Stimulated activated CD4-positive, alpha-beta T cell treated with anti-CD3 and anti-CD28 coated beads, Interleukin-12 subunit alpha, Interleukin-12 subunit beta, amount 100 ng/mL, for 4 hours (primary cell): ENCODE data around the gene BIRC2.
"Not testable (repeated sequence)": the region's sequence is repeated elsewhere in the genome, so short reads cannot be mapped to it uniquely, and the experiment has no call there.

ENCODE experiments used
- DNase-seq: peaks from one replicate; pipeline ENCODE4 v3.0.0-alpha.2; 2020

BIRC2 gene

DNA sequence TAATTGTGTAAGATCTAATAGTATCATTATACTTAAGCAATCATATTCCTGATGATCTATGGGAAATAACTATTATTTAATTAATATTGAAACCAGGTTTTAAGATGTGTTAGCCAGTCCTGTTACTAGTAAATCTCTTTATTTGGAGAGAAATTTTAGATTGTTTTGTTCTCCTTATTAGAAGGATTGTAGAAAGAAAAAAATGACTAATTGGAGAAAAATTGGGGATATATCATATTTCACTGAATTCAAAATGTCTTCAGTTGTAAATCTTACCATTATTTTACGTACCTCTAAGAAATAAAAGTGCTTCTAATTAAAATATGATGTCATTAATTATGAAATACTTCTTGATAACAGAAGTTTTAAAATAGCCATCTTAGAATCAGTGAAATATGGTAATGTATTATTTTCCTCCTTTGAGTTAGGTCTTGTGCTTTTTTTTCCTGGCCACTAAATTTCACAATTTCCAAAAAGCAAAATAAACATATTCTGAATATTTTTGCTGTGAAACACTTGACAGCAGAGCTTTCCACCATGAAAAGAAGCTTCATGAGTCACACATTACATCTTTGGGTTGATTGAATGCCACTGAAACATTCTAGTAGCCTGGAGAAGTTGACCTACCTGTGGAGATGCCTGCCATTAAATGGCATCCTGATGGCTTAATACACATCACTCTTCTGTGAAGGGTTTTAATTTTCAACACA is 23.3 kb upstream of the BIRC2 start:
- no peak for DNase-seq

DNA sequence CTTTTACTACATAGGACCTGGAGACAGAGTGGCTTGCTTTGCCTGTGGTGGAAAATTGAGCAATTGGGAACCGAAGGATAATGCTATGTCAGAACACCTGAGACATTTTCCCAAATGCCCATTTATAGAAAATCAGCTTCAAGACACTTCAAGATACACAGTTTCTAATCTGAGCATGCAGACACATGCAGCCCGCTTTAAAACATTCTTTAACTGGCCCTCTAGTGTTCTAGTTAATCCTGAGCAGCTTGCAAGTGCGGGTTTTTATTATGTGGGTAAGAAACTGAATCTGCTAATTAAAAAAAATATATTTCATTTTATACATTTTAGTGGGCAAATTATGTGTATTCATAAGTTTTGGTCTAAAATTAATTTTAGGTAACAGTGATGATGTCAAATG is 21.9 kb upstream of the BIRC2 start:
- no peak for DNase-seq

DNA sequence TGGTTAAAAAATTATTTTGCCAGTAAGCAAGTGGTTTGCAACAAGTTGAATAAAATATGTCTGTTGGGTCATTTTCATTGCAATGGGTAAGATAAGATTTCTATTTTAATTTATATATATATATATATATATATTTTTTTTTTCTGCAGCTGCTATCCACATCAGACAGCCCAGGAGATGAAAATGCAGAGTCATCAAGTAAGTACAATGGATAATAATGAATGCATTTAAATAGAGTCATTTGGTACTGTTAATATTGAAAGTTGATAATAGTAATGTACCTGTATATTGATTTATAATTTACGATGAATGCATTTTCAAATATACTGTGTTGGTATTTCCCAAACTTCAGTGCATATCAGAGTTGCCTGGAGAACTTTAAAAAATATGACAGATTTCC is 18.3 kb upstream of the BIRC2 start:
- DNase-seq, result no peak

DNA sequence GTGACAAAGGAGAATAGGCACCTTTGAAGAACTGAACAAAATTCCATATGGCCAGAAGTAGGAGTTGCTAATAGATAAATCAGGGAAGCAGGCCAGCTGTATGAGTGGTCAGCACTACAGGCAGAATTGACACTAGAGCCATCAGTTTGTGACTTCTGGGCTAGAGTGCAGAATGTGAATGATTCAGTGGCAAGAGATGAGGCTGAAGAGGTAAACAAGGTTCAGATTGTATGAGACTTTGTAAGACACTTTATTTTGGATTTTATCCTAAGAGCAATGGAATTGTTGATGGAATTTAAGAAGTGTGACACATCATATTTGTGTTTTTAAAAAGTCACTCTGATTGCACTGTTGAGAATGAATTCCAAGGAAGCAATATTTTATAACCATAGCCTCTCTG is 16.8 kb upstream of the BIRC2 start:
- no peak for DNase-seq

DNA sequence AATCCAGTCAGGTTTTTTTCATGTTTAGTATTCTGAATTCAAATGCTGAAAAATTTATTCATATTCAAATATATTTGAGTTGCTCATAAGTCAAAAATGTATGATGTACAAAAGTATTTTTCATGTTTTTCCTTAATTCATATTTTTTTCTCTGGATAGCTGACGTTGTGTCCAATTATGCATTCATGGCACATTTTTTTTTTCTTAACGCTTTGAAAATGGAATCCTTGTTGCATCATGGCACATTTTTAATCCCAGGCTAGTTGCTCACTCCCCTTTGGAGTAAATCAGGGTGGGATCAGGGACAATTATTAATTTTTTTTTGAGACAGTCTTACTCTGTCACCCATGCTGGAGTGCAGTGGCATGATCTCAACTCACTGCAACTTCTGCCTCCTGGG is 15.7 kb upstream of the BIRC2 start:
- no peak for DNase-seq

DNA sequence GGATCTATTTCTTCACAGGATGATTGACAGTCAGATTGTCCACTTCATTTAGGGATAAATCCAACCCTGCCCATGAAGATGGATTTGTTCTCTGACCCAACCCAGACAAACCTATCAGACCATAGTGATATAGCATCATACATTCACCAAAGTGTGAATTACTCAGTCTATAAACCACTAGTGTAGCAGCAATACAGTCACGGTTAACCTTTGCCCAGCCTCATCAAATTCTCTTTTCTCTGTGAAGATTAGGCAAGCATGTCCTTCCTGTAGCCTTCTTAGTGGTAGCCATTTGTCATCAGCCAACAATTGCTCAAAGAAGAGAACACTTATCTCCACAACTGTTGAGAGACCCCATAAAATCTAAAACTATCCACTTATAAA is 14.4 kb upstream of the BIRC2 start:
- no peak for DNase-seq

DNA sequence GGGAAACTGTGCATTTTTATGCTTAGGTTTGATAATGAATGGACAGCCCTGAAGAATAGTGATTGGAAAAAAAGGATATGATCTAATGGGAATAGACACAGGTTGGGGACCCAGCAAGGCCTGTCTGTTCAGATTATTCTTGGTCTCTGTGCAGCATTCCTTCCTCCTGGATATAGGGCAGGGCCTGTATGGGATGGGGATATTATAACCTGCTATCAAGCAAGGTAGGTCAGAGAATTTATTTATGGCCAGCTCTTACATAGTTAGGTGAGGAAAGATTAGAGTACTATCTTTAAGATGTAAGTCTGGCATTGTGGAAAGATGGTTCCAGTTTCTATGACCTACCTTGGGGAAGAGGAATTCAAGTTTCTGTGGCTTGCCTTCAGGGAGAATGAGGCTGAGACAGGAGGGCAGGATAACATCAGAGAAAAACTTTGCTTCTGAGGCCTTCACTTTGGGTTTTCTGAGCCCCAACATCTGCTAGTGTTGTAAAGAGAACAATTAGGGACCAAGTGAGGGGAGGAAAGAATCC is 8.5 kb upstream of the BIRC2 start:
- DNase-seq, result no peak

DNA sequence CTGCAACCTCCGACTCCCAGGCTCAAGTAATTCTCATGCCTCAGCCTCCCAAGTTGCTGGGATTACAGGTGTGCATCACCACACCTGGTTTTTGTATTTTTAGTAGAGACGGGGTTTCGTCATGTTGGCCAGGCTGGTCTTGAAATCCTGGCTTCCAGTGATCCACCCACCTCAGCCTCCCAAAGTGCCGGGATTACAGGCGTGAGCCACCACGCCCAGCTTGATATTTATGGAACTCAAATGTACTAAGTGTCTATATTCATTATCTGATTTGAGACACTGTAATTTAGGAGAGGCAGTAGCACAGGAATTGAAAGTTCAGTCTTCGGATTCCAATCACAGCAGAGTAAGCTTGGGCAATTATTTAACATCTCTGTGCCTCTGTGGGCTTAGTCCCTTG is 5.7 kb upstream of the BIRC2 start:
- DNase-seq, result not testable (repeated sequence)

DNA sequence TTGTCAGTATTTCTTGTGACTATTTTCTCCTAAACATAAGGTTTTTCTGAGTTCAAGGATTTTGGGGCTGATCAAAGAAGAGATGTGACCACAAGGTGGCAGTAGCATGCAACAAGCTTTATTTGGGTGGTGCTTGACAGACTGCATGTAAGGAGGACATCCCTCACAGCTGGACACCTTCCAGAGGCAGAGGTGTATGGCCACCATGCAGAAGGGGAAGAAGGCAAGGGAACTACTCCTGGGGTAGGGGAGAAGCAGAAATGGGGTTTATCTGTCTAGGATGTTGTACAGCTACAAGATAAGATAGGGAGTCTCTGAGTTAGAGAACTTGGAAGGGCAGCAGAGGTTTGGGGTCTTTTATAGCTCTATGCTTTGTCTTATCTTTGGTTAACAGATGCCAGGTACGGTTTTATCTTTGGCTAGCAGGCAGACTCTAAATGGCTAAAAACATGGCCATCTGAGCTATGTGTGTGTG is 5.1 kb upstream of the BIRC2 start:
- peak; percentile 51 for DNase-seq

DNA sequence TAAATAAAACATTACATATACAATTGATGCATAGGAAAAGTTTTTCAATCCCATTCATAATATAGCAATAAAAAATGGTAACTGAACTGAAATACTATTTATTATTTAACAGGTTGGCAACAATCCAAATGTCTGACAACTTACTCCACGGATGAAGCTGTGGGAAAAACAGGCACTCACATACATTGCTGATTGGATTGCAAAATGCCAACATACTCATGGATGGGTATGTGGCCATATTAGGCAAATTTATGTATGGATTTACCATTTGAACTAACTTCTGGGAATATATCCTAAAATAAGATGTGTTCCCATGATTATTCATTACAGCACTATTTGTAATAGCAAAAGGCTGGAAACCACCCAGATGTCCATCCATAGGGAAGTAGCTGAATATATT is 3.2 kb upstream of the BIRC2 start:
- DNase-seq, result no peak

DNA sequence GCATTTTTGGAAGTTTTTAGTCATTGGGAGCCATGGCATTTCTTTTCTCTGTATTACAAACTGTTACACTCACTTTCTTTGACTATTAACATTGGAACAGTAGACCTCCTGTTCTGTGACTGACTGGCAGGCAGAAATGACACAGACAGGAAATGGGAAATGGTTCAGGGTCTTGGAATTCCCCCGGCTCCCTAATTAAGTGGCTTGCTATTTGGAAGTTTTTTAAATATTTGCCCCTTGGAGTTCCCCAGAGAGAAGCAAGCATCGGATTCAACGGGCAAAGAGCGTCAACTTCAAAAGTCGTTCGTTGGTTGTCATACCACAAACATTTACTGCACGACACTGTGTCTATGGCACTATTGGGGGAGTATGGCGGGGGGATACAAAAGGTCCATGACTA is 1.1 kb upstream of the BIRC2 start:
- no peak for DNase-seq

DNA sequence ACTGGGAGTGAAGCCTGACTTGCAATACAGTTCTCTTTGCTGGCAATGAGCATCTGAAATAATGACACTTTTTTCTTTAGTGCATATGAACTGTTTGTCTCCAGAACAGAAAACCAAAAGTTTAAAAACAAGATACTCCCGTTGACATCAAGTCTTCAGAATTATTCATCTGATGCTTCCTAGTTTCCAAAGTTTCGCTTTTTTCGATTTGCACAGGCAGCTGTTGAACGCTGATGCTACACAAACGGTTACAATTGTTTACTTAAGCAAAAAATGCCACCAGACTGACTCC is 612 bp upstream of the BIRC2 start:
- no peak for DNase-seq

DNA sequence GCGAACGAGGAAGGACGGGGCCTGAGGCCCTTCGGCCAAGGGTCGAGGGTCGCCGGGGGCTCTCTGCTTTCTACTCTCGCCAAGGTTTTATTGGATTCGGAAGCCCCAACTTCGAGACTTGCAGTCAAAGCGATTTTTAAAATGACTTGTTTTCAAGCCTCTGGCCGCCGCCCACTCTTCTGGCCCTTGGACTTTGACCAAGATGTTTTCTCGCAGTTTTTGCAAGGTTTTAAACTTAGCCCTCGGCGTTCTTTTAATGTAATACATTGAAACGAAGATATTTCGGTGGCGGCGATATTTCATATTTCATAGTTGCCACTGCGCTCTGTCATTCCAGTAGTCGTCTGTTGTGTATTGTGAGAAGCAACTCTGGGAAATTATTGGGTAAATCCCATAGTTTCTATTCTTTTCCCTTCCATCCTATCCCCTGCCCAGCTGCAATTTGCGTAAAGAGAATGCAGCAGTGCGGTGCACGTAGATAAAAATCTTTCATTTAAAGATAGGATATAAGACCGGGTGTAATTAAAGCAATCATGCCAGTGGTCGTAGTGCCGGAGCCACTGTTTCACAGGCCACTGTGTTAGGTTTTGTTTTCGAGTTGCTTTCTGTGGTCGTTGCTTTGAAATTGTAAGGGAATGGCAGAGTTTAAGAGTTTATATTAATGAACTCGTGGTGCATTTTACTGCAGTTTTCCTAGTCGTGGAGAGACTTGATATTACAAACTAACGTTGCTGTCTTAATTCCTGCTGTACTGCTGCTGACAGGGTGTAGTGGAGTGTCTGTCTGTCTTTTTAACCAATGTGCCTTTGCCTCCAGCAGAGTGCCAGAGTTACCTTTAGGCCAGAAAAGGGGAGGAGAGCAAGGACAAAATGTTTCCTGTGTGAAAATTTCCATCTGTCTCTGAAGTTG is 702 bp downstream of the BIRC2 start:
- no peak for DNase-seq

DNA sequence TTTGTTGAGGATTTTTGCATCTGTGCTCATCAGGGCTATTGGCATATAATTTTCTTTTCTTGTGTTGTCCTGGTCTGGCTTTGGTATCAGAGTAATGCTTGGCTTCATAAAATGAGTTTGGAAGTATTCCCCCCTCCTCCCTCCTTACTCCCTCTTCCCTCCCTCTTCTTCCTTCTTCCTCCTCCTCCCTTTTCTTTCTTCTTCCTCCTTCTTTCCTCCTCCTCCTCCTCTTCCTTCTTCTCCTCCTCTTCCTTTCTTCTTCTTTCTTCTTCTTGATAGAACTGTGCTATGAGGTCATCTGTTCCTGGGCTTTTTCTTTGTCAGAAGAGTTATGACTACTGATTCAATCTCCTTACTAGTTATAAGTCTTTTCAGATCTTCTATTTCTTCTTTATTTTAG is 10.1 kb downstream of the BIRC2 start:
- DNase-seq, result no peak

DNA sequence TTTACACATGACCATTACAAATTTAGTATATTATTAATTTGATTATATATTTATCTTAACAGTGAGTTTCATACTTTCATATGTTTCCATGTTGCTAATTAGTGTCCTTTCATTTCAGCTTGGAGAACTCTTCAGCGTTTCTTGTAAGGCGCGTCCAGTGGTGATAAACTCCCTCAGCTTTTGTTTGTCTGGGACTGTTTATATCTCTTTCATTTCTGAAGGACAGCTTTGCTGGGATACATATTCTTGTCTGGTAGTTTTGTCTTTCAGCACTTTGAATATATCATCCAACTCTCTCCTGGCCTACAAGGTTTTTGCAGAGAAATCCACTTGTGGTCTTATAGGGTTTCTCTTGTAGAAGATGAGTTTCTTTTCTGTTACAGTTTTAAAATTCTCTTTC is 12.4 kb downstream of the BIRC2 start:
- DNase-seq, result no peak

DNA sequence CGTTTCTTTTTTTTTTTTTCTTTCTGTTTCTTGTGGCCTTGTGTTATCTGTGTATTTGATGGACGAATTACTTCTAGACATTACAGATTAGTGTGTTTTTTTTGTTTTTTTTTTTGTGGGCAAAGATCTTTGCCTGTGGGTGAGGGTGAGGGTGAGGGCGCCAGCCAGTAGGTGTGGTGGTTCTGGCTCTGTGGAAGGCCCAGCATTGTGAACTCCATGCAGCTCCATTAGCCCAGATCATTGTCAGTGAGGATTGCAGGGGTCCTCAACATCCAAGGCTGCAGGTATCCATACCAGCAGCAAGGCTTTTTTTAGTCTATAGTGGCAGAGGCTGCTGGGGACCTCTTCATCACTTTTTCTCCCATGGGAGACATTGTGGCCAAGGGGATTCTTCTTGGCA is 13.7 kb downstream of the BIRC2 start:
- DNase-seq, result no peak

DNA sequence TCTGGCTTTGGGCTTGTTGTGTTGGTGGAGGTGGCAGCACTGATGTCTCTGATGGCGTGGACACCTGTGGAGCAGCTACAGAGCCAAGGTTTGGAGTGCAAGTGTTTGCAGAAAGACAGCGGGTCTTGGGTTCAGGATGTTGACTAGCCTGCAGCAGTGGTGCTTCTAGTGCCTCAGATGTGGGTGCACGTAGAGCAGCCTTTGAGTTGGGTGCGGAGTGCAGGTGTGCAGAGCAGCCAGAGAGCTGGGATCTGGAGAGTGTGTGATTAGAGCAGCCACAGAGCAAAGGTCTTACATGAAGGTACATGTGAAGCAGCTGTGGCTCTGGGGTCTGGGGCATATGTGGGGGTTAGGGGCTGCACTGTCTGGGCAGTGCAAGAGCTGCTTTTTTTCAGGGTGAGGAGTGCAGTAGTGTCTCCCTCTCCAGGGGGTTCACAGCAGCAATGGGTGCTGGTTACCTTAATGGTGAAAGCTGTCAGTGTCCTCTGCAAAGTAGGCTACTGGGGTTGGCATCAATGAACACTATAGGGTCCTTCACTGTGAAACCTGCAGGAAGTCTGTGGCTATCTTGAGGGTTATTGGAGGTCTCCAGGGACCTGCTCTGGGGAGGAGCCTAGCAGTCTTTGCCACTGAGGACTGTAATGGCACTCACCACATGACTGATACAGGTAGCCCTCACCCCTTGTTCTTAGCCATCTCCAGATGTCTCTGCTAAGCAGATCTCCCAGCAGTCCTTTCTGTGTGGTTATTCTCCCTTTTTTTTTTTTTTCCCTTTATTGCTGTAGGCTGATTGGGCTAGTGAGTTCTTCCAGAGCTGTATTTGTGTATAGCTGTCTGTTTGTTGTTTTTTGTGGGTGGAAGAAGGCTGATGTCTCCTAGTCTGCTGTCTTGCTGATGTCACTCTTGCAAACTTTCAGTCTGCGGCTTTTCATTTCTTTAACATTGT is 14.3 kb downstream of the BIRC2 start:
- no peak for DNase-seq

DNA sequence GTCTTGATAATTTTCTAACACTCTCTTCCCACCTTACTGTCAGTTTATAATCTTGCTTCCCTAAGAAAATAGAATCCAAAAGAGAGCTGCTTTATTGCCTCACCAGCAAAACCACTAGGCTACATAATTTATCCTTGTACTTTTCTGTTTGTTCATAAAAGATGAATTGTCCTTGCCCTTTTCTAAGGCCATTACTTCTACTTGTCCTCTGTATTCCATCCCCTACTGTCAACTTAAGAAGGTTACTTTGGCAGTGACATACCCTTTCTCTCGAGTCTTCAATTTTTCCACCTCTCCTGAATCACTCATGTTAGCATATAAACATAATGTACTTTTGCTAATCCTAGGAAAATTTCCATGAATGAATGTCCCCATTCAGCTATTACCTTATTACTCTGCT is 18.0 kb downstream of the BIRC2 start:
- DNase-seq, result no peak

DNA sequence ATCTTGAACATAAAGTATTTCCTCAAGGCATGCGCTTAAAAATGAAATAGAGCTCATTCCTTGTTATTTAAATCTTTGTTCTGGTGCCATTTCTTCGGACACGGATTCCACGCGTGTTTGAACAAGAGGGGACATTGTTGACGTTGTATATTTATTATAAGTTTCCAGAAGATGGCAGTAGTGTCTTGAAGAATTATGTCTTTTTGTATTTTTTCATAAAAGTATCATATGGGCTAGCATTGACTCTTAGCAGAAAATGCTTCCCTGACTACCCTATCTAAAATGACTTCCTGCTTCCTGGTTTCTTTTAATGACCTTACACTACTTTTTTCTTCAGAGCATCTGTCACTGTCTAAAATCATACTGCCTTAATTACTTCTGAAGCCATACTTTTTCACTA is 20.4 kb downstream of the BIRC2 start:
- DNase-seq, result no peak

DNA sequence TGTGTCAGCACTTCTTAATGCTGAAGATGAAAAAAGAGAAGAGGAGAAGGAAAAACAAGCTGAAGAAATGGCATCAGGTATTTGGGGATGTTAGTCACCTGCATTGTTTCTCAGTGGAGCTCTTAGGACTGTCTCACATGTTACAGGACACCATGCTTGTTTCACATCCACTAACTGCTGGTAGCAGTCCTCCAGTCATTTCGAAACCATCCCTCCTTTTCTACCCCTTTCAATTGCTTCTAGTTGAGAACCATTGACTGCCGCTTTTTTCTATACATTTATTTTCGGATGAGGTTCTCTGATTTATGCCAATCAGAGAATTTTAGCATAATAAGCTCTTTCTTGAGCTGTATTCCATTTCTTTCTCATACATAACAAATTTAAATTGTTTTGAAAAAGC is 21.5 kb downstream of the BIRC2 start:
- no peak for DNase-seq

DNA sequence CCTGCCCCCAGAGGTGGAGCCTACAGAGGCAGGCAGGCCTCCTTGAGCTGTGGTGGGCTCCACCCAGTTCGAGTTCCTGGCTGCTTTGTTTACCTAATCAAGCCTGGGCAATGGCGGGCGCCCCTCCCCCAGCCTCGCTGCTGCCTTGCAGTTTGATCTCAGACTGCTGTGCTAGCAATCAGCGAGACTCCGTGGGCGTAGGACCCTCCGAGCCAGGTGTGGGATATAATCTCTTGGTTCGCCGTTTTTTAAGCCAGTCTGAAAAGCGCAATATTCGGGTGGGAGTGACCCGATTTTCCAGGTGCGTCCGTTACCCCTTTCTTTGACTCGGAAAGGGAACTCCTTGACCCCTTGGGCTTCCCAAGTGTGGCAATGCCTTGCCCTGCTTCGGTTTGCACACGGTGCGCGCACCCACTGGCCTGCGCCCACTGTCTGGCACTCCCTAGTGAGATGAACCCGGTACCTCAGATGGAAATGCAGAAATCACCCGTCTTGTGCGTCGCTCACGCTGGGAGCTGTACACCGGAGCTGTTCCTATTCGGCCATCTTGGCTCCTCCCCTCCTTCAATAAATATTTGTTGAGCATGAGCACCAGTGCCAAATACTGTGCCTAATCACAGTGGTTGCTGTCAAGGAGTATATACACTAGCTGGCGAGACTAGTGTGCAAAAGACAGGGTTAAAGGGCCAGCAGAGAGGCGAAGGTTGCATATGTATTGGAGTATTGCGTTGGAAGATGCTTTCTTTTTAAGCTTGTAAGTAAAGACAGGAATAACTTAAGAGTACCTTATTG is 27.8 kb downstream of the BIRC2 start:
- not testable (repeated sequence) for DNase-seq

DNA sequence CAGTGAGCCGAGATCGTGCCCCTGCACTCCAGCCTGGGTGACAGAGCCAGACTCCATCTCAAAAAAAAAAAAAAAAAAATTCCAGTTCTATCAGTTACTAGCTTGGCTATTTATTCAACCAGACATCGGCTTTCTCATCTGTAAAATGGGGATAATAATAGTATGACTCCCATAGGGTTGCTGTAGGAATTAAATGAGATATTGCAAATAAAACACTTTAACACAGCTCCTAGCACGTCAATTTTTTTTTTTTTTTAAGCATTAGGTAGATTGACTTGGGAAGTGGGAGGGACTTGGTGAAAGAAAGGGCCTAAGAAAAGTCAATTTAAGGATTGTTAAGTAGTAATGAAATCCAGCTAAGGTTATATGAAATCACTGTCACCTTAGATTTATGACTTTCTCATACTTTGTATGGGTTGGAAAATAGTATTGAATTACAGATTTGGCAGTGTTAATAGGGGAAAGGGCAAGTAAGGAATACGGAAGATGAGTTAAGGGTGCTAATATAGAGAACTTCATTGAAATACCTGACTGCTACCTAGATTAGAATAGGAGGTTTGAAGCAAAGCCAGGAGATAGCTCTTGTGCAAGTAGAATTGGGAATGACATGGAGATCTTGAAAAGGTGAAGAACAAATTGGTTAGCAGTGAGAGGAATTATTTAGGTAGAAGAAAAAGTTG is 28.8 kb downstream of the BIRC2 start:
- DNase-seq, result no peak
